GM19193 (cell line): Measurements from ENCODE around the gene KAT8.
A peak's percentile ranks its signal among the peaks of the same experiment; 100 is the strongest.

Source experiments
- POLR2A ChIP-seq: IDR thresholded peaks from 4 replicates; pipeline ENCODE4 v1.6.1; 2011; ENCODE audit not compliant: insufficient read depth, insufficient read length; ENCODE audit errors: extremely low read depth

The KAT8 gene

DNA sequence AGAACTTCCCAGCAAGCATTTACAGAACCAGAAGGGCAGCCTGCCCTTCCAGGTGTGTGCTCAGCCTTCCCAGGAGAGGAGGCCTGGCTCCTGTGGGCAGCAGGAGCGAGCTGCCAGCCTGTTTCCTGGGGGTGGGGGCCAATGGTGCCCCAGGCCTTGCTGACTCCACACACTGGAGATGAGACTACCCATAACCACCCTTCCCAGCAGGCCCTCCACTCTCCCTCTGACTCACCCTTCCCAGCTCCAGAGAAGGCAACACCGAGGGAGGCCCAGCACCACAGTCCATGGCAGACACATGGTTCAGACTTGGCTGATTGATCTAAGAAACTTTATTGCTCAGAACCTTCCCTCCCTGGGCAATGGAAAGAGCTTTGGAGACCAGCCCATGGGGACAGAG is 26.9 kb upstream of the KAT8 start:
- TF ChIP-seq POLR2A = no peak

DNA sequence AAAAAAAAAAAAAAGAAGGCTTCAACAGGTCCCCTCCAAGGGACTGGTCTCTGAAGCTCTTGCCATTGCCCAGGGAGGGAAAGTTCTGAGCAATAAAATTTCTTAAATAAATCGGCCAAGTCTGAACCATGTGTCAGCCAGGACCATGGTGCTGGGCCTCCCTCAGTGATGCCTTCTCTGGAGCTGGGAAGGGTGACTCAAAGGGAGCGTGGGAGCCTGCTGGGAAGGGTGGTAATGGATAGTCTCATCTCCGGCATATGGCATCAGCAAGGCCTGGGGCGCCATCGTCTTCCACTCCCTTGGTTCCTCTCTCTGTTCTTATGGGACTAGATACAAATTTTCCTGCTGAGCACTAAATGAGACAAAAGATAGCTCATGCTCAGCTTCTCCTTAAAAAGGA is 25.1 kb upstream of the KAT8 start:
- no peak for TF ChIP-seq POLR2A

DNA sequence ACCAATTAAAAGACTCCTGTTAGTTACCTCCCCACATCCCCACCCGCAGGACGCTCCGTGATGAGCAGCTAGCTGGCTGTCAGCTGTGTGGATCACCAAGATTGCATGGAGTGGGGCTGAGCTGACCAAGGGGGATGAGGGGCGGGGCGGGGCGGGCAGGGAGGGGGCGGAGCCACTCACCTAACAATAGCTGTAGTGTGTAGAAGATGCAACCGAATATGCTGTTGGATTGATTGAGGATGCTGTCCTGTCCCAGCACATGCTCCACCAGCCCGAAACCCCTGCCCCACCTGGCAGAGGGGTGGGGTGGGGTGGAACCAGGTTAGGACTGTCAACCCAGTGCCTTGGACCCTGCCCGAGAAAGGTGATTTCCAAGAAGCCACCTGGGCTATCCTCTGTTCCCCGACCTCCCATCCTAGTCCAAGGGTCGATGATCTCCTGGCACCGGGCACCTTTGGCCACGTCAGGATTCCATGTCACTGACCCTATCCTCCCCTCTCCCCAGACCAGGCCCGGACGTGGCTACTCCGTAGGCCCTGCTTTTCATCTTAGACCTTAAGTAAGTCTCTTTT is 24.2 kb upstream of the KAT8 start:
- TF ChIP-seq POLR2A = no peak

DNA sequence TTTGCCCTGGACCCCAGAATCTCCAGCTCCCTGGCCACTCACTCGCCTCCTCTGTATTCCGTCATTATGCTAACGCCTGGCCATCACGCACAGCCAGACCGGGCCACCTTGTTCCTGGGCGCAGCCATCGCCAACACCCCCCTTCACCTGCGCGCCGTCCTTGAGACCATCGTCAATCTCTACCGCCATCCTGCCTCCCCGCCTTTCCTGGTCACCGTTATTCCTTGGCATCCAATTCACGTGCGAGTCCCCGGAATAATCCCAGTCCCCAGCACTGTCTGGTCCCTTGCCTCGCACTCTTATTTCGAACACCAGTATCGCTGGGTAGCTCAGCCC is 23.4 kb upstream of the KAT8 start:
- TF ChIP-seq POLR2A = no peak

DNA sequence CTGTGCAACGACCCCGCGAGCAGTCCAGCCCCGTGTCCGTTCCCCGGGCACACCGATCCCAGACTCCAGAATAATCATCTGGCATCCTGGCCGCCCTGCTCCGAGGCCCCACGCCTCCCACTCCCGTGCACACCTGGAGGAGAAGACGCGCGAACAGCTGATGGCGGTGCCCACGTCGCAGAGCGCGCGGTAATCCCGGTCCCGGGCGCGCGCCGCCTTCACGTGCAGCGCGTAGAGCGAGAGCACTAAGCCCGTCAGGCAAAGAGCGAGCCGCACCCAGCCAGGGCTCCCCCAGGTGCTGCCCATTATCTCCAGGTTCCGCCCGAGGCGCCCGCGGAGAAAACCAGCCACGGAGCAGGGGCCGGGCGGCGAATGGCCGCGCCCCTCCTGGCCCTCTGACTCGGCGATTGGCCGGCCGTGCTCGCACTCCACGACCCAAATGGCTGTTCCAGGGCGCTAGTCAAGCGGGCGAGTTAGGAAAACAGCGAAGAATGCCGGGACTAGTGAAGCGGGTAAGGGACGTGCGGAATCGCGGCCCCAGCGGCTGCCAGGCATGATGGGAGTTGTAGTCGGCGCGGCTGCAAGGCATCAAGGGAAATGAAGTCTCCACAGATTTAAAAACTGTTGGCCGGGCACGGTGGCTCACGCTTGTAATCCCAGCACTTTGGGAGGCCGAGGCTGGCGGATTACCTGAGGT is 22.9 kb upstream of the KAT8 start, which contains the start of gene VKORC1:
TSS of gene VKORC1 (minus strand) at position 374 of the 697 bp plus-strand sequence. CDS start at position 306, 68 bp downstream.
- peak; percentile 68 for TF ChIP-seq POLR2A

DNA sequence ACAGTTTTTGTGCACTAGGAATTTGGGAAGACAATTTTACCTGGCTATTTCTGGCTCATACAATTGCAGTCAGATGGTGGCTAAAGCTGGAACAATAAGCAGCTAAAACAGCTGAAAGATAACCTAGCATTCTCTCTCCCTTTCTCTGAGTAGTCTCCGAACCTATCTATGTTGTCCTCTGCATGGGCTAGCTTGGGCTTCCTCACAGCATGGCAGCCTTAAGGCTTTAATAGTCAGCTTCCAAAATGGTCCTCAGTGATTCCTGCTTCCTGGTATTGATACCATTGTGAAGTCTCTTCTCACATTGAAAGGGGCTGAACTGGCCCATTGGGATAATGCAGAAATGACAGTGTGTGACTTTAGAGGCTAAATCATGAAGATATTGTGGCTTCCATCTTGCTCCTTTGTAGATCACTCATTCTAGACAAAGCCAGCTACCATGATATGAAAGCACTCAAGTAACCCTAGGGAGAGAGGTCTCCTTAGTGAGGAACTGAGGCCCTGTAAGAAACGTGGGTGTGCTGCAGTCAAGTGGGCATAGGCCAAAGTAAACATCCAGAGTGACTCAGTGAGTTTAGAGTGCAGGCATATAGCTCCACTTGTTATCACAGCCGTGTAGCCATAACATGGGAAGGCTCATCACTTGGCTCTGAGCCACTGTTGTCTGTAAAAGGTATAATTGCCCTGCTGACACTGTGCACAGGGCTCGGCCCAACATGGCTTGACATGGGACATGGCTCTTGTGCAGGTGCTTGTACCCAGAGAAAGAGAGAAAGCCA is 17.4 kb upstream of the KAT8 start:
- TF ChIP-seq POLR2A = no peak

DNA sequence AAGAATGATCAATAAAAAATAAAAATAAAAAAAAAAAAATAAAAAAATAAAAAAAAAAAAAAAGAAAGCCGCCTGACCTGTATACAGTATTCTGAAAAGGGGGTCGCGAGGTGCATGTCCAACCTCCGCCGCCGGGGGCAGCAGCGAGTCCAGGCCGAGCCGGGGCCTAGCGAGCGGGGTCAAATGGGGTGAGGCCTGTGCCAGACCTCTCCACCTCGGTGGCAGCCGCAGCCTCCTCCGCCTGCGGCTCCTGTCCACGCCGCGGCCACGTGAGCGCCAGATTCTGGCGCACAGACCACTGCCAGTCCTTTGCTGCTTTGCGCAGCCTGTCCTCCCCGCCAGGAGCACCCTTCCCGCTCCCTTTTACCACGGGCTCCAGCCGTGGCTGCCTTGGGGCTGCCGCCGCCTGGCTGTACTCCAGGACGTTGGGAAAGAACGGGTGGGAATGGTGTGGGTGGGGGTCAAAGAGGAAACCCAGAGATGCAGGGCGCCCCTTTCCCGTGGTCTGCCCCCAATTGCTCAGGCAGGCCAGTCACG is 11.7 kb upstream of the KAT8 start:
- peak; percentile 32 for TF ChIP-seq POLR2A

DNA sequence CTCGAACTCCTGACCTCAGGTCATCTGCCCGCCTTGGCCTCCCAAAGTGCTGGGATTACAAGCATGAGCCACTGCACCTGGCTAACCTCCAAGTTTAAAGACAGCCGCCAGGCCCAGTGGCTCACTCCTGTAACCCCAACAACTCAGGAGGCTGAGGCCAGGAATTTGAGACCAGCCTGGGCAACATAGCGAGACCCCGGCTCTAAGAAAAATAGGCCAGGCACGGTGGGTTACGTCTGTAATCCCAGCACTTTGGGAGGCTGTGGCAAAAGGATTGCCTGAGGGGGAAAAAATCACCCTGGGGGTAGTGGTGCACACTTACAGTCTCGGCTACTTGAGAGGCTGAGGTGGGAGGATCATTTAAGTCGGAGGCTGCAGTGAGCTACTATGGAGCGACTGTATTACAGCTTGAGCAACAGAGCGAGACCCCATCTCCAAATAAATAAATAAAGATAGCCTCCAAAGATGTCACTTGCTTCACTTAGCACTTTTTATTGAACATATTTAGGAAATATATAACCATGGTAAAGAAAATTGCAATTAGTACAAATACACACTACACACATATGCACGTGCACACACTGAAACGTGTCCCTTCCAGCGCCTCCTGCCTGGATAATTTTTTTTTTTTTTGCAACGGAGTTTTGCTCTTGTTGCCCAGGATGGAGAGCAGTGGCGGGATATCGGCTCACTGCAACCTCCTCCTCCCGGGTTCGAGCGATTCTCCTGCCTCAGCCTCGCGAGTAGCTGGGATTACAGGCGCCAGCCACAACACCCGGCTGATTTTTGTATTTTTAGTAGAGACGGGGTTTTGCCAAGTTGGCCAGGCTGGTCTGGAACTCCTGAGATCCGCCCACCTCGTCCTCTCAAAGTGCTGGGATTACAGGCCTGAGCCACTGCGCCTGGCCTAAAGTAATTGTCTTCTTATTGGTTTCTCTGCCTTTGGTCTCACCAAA is 10.7 kb upstream of the KAT8 start:
- TF ChIP-seq POLR2A = no peak

DNA sequence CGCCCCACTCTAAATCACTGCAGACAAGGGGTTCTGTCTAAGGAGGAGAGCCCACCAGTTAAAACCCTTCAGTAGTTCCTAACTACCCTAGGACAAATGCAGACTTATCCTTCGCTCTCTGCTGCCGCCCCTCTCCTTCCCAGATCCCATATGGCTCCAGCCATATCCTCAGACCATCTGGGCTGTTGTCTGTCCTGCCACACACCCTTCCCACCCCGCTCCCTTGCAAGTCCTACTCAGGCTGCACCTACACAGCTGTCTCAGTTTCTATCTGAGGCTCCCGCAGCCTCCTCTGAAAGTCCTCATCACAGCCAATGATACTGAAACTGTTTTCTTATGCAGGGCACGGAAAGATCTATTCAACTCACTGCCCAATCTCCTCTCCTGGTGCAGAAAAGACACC is 10.0 kb upstream of the KAT8 start:
- TF ChIP-seq POLR2A = no peak

DNA sequence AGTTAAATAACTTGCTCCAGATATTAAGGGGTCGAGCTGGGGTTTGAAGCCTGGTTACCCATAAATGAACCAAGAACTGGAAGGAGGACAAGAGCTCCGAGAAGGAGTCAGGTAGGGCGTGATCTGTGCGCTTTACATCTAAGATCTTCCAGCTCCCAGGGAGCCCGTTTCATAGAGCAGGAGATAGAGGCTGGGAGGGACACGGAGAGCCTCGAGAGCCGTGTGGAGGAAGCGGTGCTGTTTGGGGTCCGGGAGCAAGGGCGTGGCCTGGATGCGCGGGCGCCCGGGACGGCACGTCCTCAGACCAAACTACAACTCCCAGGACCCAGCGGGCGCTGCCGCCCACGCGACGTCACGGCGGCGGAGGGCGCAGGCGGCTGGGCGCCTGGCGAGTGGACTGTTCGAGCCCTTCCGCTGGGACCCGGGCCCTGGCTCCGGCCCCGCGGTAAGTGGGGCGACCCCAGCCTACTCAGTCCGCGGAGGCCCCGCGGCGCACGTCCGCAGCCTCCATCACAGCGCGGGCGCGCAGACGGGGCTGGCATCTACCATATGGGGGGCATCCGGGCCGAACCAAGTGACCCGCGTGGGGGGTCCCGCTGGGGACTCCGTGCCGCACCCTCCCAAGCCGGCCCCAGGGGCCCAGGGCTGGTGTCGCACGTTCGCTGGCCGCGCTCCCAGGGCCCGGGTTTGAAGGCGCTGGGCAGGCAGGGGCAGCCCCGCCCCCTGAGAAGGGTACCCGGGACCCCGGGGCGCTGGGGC is 9.2 kb upstream of the KAT8 start, which contains the start of gene BCKDK:
TSS of gene BCKDK (plus strand) at position 352 of the 759 bp plus-strand sequence. CDS start 838 bp downstream, outside the sequence.
- TF ChIP-seq POLR2A = peak; percentile 65

DNA sequence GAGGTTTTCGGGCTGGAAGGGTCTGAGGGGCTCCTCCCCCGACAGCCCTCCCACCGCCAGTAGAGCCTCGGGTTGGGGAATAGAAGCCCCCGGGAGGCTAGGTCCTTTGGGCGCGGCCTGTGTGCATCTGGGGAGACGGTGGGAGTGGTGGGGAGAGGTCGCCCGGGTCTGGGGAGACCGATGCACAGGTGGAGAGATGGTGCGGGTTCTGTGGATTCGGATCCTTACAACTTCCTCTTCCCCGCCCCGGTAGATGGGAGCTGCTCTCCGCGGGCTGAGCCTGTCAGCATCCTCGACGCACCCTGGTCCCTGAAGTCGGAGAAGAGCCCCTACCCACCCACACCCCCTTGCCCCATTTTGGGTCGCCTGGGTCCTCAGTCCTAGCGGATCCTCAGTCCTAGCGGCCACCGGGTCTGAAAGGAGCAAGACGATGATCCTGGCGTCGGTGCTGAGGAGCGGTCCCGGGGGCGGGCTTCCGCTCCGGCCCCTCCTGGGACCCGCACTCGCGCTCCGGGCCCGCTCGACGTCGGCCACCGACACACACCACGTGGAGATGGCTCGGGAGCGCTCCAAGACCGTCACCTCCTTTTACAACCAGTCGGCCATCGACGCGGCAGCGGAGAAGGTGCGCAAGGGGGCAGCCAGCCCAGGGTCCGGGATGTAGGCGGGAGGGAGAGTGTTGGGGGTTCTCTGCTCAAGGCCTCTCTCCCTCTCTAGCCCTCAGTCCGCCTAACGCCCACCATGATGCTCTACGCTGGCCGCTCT is 8.5 kb upstream of the KAT8 start:
- no peak for TF ChIP-seq POLR2A

DNA sequence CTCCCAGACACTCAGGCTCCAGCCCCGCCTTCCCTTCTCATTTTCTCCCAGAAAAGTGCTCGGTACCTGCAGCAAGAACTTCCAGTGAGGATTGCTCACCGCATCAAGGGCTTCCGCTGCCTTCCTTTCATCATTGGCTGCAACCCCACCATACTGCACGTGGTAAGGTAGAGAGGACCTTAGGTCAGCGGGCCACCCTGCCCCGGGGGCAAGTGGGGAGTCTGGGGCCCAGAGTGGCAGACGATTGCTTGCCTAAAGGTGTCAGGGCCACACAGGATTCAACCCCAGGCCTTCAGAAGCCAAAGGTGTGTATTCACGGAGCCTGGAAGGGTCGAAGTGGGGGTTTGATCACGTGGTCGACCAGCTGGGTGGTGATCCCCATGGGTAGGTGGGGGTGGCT is 7.8 kb upstream of the KAT8 start:
- no peak for TF ChIP-seq POLR2A
